ENCODE results near the gene THRAP3. TPM values are rescaled to one million over a fixed set of nuclear protein-coding genes. Genes with fewer than 3 reads are reported as not detected.

Gene THRAP3, protein sequence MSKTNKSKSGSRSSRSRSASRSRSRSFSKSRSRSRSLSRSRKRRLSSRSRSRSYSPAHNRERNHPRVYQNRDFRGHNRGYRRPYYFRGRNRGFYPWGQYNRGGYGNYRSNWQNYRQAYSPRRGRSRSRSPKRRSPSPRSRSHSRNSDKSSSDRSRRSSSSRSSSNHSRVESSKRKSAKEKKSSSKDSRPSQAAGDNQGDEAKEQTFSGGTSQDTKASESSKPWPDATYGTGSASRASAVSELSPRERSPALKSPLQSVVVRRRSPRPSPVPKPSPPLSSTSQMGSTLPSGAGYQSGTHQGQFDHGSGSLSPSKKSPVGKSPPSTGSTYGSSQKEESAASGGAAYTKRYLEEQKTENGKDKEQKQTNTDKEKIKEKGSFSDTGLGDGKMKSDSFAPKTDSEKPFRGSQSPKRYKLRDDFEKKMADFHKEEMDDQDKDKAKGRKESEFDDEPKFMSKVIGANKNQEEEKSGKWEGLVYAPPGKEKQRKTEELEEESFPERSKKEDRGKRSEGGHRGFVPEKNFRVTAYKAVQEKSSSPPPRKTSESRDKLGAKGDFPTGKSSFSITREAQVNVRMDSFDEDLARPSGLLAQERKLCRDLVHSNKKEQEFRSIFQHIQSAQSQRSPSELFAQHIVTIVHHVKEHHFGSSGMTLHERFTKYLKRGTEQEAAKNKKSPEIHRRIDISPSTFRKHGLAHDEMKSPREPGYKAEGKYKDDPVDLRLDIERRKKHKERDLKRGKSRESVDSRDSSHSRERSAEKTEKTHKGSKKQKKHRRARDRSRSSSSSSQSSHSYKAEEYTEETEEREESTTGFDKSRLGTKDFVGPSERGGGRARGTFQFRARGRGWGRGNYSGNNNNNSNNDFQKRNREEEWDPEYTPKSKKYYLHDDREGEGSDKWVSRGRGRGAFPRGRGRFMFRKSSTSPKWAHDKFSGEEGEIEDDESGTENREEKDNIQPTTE
- polyA plus RNA-seq (2013, experiment 1 of 4), result 161 TPM
- 180 TPM for polyA plus RNA-seq (2013, experiment 2 of 4)
- polyA plus RNA-seq (2013, experiment 3 of 4), result 93.9 TPM
- 101 TPM for polyA plus RNA-seq (2013, experiment 4 of 4)

DNA sequence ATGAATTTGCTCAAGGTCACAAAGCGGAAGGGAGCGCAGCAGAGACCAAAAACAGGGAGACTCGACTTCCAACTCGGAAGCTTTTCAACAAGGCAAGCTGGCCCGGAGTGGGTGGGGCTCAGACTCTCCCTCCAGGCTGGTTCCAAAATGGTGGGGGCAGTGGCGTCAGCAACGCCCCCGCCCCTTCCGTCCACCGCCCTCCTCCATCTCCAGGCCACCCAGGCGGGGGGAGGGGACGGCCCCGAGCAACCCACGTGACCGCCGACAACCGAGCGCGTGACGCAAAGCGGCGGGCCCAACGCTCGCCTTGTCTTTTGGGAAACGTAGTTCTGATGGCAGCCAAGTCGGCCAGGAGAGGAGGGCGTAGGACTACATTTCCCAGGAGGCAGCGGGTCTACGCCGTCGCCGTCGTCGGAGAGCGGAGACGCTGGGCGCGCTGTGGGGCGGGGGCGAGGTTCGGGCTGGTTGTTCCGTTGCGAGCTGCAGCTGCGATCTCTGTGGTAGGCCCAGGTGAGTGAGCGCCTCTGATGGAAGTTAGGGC, at the start of gene THRAP3:
Gene THRAP3, plus strand, starts transcription at position 448 of the 541 bp plus-strand sequence. CDS start 58,121 bp downstream, outside the sequence.
- Histone ChIP-seq H3K27me3 (ENCODE audit: control insufficient read depth, insufficient read depth, low read length, poor library complexity, severe bottlenecking) (no peaks in the 10 kb centered on the region), H3K9me3 (ENCODE audit: control insufficient read depth, low read length) (no peaks in the 10 kb centered on the region), H3K4me3 (ENCODE audit: insufficient read depth, low read depth, low read length) (peak within 1 kb of the TSS; percentile 74), H3K36me3 (ENCODE audit: control insufficient read depth, insufficient read depth, low read length) (peaks cover 2% of the 10 kb centered on the region), H3K4me1 (ENCODE audit: control insufficient read depth, insufficient read depth, low read length) (peaks cover 11% of the 10 kb centered on the region), H3K27ac (ENCODE audit: insufficient read depth, low read depth, low read length, poor library complexity, severe bottlenecking) (peak within 1 kb of the TSS; percentile 75)
- WGBS, 2 experiments, result 0 to 1% methylated on average over 45 of the region's 45 CpGs

DNA sequence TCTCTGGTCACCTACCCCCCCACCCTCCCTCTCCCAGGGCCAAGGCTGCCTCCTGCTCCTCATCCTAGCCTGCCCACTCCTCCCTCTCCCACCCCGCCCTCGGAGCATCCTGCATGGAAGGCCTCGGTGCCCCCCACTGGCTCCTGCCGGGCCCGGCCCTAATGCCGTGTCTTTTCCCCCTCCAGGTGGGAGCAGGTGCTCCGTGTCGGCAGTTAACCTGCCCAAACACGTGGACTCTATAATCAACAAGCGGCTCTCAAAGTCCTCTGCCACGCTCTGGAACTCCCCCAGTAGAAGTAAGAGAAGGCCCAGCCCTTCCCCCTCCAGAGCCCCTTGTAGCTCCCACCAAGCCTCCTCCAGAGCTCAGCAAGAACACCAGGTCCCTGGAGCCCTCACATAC, 49.5 kb upstream of the THRAP3 start:
- peaks cover 12% of the 10 kb centered on the region for H3K4me1 ChIP-seq (ENCODE audit: control insufficient read depth, insufficient read depth, low read length)
- H3K36me3 ChIP-seq (ENCODE audit: control insufficient read depth, insufficient read depth, low read length), result peaks cover 52% of the 10 kb centered on the region
- H3K4me3 ChIP-seq (ENCODE audit: insufficient read depth, low read depth, low read length), result no peak overlapping the region
- WGBS, 2 experiments, result 87 to 88% methylated on average over 11 of the region's 11 CpGs
- no peaks in the 10 kb centered on the region for H3K27me3 ChIP-seq (ENCODE audit: control insufficient read depth, insufficient read depth, low read length, poor library complexity, severe bottlenecking)
- H3K9me3 ChIP-seq (ENCODE audit: control insufficient read depth, low read length), result no peaks in the 10 kb centered on the region
- H3K27ac ChIP-seq (ENCODE audit: insufficient read depth, low read depth, low read length, poor library complexity, severe bottlenecking), result no peak overlapping the region

DNA sequence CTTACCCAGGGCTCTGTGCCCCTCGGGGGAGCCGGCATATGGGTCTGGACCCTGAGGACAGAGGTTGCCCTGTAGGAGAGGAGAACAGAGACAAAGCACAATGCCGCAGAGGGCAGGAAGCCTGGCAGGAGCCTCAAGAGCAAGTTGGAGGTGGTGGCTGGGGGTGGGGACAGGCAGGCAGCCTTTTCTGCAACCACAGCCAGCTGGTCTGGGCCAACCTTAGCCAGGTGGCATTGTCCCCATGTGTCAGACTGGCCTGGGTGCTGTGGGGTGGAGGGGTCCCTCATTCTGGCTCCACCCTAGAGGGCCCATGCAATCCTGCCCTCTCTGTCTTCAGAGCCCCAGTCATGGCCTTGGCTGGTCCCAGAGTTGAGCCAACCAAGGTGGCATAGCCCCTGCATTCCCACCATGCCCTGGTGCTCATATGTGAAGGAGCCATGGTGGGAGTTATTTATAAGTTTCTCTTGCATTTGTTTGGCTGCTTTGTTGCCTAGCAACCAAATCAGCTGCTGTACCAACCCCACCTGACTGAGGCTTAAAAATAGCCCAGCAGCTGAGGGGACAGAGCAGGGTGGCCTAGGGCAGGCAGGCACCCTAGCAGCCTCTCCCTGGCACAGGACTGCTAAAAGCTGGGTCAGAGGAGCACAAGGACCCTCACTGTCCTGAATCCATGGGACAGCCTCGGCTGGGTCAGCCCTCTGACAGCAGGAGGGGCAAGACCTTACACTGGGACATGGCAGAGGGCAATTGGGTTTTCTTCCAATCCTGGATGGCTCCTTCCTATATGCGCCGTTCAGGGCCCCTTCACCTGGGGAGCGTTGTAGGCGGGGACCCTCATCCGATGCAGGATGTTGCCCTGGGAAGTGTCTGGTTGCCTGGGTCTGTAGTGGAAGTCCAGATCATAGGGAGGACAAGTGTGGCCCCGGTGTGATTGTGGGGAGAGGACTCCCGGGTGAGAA, 48.8 kb upstream of the THRAP3 start:
- Histone ChIP-seq H3K27me3 (ENCODE audit: control insufficient read depth, insufficient read depth, low read length, poor library complexity, severe bottlenecking) (no peaks in the 10 kb centered on the region), H3K4me3 (ENCODE audit: insufficient read depth, low read depth, low read length) (no peak overlapping the region), H3K9me3 (ENCODE audit: control insufficient read depth, low read length) (no peaks in the 10 kb centered on the region), H3K36me3 (ENCODE audit: control insufficient read depth, insufficient read depth, low read length) (peaks cover 59% of the 10 kb centered on the region), H3K27ac (ENCODE audit: insufficient read depth, low read depth, low read length, poor library complexity, severe bottlenecking) (no peak overlapping the region), H3K4me1 (ENCODE audit: control insufficient read depth, insufficient read depth, low read length) (peaks cover 12% of the 10 kb centered on the region)
- 92 to 93% methylated on average over 11 of the region's 11 CpGs for WGBS, 2 experiments

DNA sequence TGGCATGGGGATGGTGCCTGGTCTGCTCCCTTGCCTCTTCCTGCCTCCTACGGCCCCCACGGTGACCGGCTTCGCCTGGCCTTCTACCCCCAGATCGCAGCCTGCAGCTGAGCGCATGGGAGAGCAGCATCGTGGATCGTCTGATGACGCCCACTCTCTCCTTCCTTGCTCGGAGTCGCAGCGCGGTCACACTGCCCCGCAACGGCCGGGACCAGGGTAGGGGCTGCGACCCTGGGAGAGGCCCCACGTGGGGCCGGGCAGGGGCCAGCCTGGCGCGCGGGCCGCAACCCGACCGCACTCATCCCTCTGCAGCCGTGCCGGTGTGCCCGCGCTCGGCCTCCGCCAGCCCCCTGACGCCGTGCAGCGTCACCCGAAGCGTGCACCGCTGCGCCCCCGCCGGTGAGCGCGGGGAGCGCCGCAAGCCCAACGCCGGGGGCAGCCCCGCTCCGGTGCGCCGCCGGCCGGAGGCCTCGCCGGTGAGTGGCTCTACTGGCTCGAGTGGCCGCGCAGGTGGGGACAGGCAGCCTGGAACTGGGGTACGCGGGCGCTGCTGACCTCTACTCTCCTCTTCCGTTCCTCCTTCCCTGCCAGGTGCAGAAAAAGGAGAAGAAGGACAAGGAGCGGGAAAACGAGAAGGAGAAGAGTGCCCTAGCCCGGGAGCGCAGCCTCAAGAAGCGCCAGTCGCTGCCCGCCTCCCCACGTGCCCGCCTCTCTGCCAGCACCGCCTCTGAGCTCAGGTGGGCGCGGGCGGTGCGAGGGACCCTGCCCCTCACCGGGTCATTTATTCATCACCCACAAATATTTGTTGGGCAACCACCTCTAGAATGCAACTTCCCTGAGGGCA, 47.9 kb upstream of the THRAP3 start:
- Histone ChIP-seq H3K9me3 (ENCODE audit: control insufficient read depth, low read length) (no peaks in the 10 kb centered on the region), H3K27me3 (ENCODE audit: control insufficient read depth, insufficient read depth, low read length, poor library complexity, severe bottlenecking) (no peaks in the 10 kb centered on the region), H3K27ac (ENCODE audit: insufficient read depth, low read depth, low read length, poor library complexity, severe bottlenecking) (no peak overlapping the region), H3K4me1 (ENCODE audit: control insufficient read depth, insufficient read depth, low read length) (peaks cover 12% of the 10 kb centered on the region), H3K4me3 (ENCODE audit: insufficient read depth, low read depth, low read length) (no peak overlapping the region), H3K36me3 (ENCODE audit: control insufficient read depth, insufficient read depth, low read length) (peaks cover 60% of the 10 kb centered on the region)
- 91 to 92% methylated on average over 76 of the region's 76 CpGs for WGBS, 2 experiments

DNA sequence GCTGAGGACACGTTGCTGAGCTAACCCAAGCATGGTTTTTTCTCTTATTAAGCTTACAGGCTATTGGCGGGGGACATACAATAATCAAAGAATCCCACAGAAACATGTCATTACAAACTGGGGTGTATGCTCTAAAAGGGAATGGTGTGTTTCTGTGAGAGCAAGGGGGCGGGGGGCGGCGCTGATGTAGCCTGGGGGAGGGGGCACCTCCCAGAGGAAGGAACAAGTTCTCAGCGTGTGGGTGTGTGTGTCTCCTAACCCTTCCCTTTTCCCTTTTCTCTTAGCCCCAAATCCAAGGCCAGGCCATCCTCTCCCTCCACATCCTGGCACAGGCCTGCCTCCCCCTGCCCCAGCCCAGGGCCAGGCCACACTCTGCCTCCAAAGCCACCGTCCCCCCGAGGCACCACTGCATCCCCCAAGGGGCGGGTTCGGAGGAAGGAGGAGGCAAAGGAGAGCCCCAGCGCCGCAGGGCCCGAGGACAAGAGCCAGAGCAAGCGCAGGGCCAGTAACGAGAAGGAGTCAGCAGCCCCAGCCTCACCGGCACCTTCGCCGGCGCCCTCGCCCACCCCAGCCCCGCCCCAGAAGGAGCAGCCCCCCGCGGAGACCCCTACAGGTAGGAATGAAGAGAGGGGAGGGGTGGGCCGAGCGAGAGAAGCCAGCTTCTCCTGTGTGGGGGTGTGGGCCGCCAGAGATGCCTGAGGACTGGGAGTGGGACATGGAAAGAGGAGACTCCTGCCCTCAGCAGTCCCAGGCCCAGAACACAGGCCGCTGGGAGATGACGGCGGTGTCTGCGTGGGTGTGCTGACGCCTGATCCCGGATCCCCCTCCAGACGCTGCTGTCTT, 46.4 kb upstream of the THRAP3 start:
- H3K4me1 ChIP-seq (ENCODE audit: control insufficient read depth, insufficient read depth, low read length), result peaks cover 12% of the 10 kb centered on the region
- H3K9me3 ChIP-seq (ENCODE audit: control insufficient read depth, low read length), result no peaks in the 10 kb centered on the region
- H3K4me3 ChIP-seq (ENCODE audit: insufficient read depth, low read depth, low read length), result no peak overlapping the region
- 45 to 53% methylated on average over 32 of the region's 33 CpGs for WGBS, 2 experiments
- H3K27me3 ChIP-seq (ENCODE audit: control insufficient read depth, insufficient read depth, low read length, poor library complexity, severe bottlenecking), result no peaks in the 10 kb centered on the region
- H3K36me3 ChIP-seq (ENCODE audit: control insufficient read depth, insufficient read depth, low read length), result peaks cover 49% of the 10 kb centered on the region
- H3K27ac ChIP-seq (ENCODE audit: insufficient read depth, low read depth, low read length, poor library complexity, severe bottlenecking), result no peak overlapping the region

DNA sequence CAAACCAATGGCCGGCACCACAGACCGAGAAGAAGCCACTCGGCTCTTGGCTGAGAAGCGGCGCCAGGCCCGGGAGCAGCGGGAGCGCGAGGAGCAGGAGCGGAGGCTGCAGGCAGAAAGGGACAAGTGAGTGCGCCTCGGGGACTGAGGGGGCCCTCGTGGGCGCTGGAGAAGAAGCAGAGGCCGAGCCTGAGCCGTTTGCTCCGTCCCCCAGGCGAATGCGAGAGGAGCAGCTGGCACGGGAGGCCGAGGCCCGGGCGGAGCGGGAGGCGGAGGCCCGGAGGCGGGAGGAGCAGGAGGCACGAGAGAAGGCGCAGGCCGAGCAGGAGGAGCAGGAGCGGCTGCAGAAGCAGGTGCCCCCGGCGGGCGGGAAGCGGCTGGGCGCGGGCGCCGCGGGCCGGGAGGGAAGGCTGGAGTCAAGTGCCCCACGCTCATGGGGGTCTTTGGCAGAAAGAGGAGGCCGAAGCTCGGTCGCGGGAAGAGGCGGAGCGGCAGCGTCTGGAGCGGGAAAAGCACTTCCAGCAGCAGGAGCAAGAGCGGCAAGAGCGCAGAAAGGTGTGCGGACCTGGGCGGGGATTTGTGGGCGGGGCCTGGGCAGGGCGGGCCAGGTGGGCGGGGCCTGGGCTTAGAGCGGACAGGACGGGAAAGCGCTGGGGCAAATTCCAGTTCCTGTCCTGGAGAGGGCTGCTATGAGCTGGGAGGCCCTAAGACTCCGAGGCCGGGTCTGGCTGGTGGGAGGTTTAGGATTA, 45.6 kb upstream of the THRAP3 start:
- H3K27me3 ChIP-seq (ENCODE audit: control insufficient read depth, insufficient read depth, low read length, poor library complexity, severe bottlenecking), result no peaks in the 10 kb centered on the region
- no peak overlapping the region for H3K4me3 ChIP-seq (ENCODE audit: insufficient read depth, low read depth, low read length)
- H3K27ac ChIP-seq (ENCODE audit: insufficient read depth, low read depth, low read length, poor library complexity, severe bottlenecking), result peak overlapping the region; percentile 30
- peaks cover 12% of the 10 kb centered on the region for H3K4me1 ChIP-seq (ENCODE audit: control insufficient read depth, insufficient read depth, low read length)
- peaks cover 42% of the 10 kb centered on the region for H3K36me3 ChIP-seq (ENCODE audit: control insufficient read depth, insufficient read depth, low read length)
- H3K9me3 ChIP-seq (ENCODE audit: control insufficient read depth, low read length), result no peaks in the 10 kb centered on the region
- 21 to 26% methylated on average over 62 of the region's 62 CpGs for WGBS, 2 experiments

DNA sequence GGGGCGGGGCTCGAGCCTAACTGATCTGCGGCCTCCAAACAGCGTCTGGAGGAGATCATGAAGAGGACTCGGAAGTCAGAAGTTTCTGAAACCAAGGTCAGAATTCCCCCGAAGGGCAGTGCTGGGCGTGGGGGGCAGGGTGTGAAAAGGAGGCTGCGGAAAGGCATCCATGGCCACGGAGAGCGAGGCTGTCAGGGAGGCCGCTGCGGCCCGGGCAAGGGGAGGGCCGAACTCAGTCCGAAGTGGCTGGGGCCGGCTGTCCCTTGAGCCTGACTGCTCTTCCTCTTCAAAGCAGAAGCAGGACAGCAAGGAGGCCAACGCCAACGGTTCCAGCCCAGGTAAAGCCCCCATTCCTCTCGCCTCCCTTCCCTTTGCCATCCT, 45.0 kb upstream of the THRAP3 start:
- Histone ChIP-seq H3K36me3 (ENCODE audit: control insufficient read depth, insufficient read depth, low read length) (peaks cover 37% of the 10 kb centered on the region), H3K9me3 (ENCODE audit: control insufficient read depth, low read length) (no peaks in the 10 kb centered on the region), H3K27me3 (ENCODE audit: control insufficient read depth, insufficient read depth, low read length, poor library complexity, severe bottlenecking) (no peaks in the 10 kb centered on the region), H3K27ac (ENCODE audit: insufficient read depth, low read depth, low read length, poor library complexity, severe bottlenecking) (no peak overlapping the region), H3K4me1 (ENCODE audit: control insufficient read depth, insufficient read depth, low read length) (peaks cover 12% of the 10 kb centered on the region), H3K4me3 (ENCODE audit: insufficient read depth, low read depth, low read length) (no peak overlapping the region)
- 79 to 80% methylated on average over 19 of the region's 19 CpGs for WGBS, 2 experiments

DNA sequence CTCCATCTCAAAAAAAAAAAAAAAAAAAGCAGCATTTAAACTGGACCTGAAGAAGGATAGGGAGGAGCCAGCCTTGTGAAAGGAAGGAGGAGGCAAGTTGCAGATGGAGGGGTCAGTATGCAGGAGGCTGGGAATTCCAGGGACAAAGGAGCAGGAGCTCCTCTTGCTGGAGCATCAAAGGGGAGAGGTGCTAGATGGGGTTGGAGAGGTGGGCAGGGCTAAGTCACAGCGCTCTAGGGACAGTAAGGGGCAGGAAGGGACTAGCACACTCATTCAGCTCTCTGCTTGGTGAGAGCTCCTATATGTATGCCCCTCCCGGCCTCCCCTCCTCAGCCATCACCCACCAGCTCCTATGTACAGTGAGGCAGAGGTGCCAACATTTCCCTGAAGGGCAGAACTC, 41.5 kb upstream of the THRAP3 start:
- H3K36me3 ChIP-seq (ENCODE audit: control insufficient read depth, insufficient read depth, low read length), result peaks cover 21% of the 10 kb centered on the region
- H3K27ac ChIP-seq (ENCODE audit: insufficient read depth, low read depth, low read length, poor library complexity, severe bottlenecking), result no peak overlapping the region
- 52 to 75% methylated on average over 2 of the region's 2 CpGs for WGBS, 2 experiments

More for the DNA sequence above, 41.5 kb upstream of the THRAP3 start:
- Histone ChIP-seq H3K27me3 (ENCODE audit: control insufficient read depth, insufficient read depth, low read length, poor library complexity, severe bottlenecking) (no peaks in the 10 kb centered on the region), H3K4me3 (ENCODE audit: insufficient read depth, low read depth, low read length) (no peak overlapping the region), H3K4me1 (ENCODE audit: control insufficient read depth, insufficient read depth, low read length) (peaks cover 13% of the 10 kb centered on the region), H3K9me3 (ENCODE audit: control insufficient read depth, low read length) (no peaks in the 10 kb centered on the region)

All from ectodermal cell (in vitro differentiated cells).